T47D (cell line): Measurements from ENCODE around the gene COQ5.

Experiments
- DNase-seq, 2 experiments: peaks; one replicate each; pipeline versions ENCODE4 v3.0.0 to v3.0.0-alpha.2; 2011 to 2012; ENCODE audit warnings: low read depth in 1 of 2, low spot score in 1 of 2
- JUND ChIP-seq: IDR thresholded peaks from 2 replicates; pipeline ENCODE4 v1.6.1; 2012; ENCODE audit warnings: low read depth
- in situ Hi-C: cut with HindIII; loops from 2 replicates; pipeline ENCODE4 v1.10.0; 2016; ENCODE audit warnings: low sequenced_read_pairs, low pct_unique_long_range_greater_than_20kb

The COQ5 gene

GRCh38 chr12:120469450-120470149 lies 59.4 kb downstream of the COQ5 start, which contains the start of gene SRSF9:
Gene SRSF9 (minus strand): TSS chr12:120469748. CDS start chr12:120469609, 139 bp downstream.
- TF ChIP-seq JUND, result no peak
- in situ Hi-C loops, result no loop called here
- peak; percentile 97 to 99 for DNase-seq

- in situ Hi-C loops, result no loop called here
- no peak for TF ChIP-seq JUND
These were observed 60.0 kb downstream of the COQ5 start for GRCh38 chr12:120468821-120469449.

GRCh38 chr12:120468325-120468820 lies 60.6 kb downstream of the COQ5 start:
- in situ Hi-C loops, result no loop called here
- peak; percentile 56 to 77 for DNase-seq
- no peak for TF ChIP-seq JUND

More at GRCh38 chr12:120468821-120469449, 60.0 kb downstream of the COQ5 start:
- DNase-seq, result peak in 1 of 2 experiments; percentile 33

GRCh38 chr12:120467439-120467838 lies 61.5 kb downstream of the COQ5 start:
- in situ Hi-C loops, result no loop called here
- TF ChIP-seq JUND, result no peak
- DNase-seq, result no peak

- in situ Hi-C loops, result no loop called here
- no peak for TF ChIP-seq JUND
- DNase-seq, result peak in 1 of 2 experiments; percentile 71
These were observed 62.2 kb downstream of the COQ5 start for GRCh38 chr12:120466560-120467315.

- in situ Hi-C loops, result no loop called here
- no peak for DNase-seq
- no peak for TF ChIP-seq JUND
These were observed 63.2 kb downstream of the COQ5 start for GRCh38 chr12:120465756-120466155.

GRCh38 chr12:120463712-120464111 lies 65.2 kb downstream of the COQ5 start:
- no peak for TF ChIP-seq JUND
- DNase-seq, result no peak
- in situ Hi-C loops, result no loop called here

- in situ Hi-C loops, result no loop called here
- TF ChIP-seq JUND, result no peak
- no peak for DNase-seq
These were observed 66.8 kb downstream of the COQ5 start for GRCh38 chr12:120462099-120462640.

GRCh38 chr12:120460157-120460556 lies 68.8 kb downstream of the COQ5 start:
- in situ Hi-C loops, result no loop called here
- DNase-seq, result no peak
- TF ChIP-seq JUND, result no peak

GRCh38 chr12:120457133-120457532 lies 71.8 kb downstream of the COQ5 start:
- peak in 1 of 2 experiments; percentile 52 for DNase-seq
- in situ Hi-C loops, result no loop called here
- TF ChIP-seq JUND, result no peak

- in situ Hi-C loops, result no loop called here
- DNase-seq, result no peak
- no peak for TF ChIP-seq JUND
These were observed 73.7 kb downstream of the COQ5 start for GRCh38 chr12:120455302-120455701.

GRCh38 chr12:120453977-120454376 lies 75.0 kb downstream of the COQ5 start:
- in situ Hi-C loops, result no loop called here
- peak; percentile 41 to 68 for DNase-seq
- TF ChIP-seq JUND, result no peak
